Hematopoietic multipotent progenitor cell treated with erythropoietin and hydrocortisone succinate and interleukin-3 and kit ligand, for 4 days (in vitro differentiated cells): ENCODE measurements around the gene KCNF1.

Source experiments
- DNase-seq: peaks from one replicate; pipeline ENCODE4 v3.0.0-alpha.2; 2015

The KCNF1 gene

GRCh38 chr2:10905006-10905861, 6.5 kb upstream of the KCNF1 start:
- no peak for DNase-seq

- DNase-seq = no peak
Measured at GRCh38 chr2:10905862-10906143, 5.9 kb upstream of the KCNF1 start.

- DNase-seq = no peak
Measured at GRCh38 chr2:10906926-10907625, 4.7 kb upstream of the KCNF1 start.

- no peak for DNase-seq
Measured at GRCh38 chr2:10908195-10908594, 3.5 kb upstream of the KCNF1 start.

- DNase-seq = peak; percentile 50
Measured at GRCh38 chr2:10909050-10909995, 2.4 kb upstream of the KCNF1 start.

GRCh38 chr2:10909996-10910341, 1.8 kb upstream of the KCNF1 start:
- DNase-seq = no peak

- DNase-seq = no peak
Measured at GRCh38 chr2:10910625-10911024, 1.1 kb upstream of the KCNF1 start.

- DNase-seq = no peak
Measured at GRCh38 chr2:10912076-10912731, 470 bp downstream of the KCNF1 start.

- no peak for DNase-seq
Measured at GRCh38 chr2:10912796-10913455, 1.2 kb downstream of the KCNF1 start.

- DNase-seq = no peak
Measured at GRCh38 chr2:10913501-10914271, 2.0 kb downstream of the KCNF1 start.

GRCh38 chr2:10914272-10914693, 2.5 kb downstream of the KCNF1 start:
- peak; percentile 42 for DNase-seq

GRCh38 chr2:10915236-10915635, 3.5 kb downstream of the KCNF1 start:
- no peak for DNase-seq

- no peak for DNase-seq
Measured at GRCh38 chr2:10915731-10916276, 4.1 kb downstream of the KCNF1 start.

GRCh38 chr2:10916953-10917352, 5.2 kb downstream of the KCNF1 start:
- DNase-seq = no peak

- no peak for DNase-seq
Measured at GRCh38 chr2:10917927-10918326, 6.2 kb downstream of the KCNF1 start.

- DNase-seq = no peak
Measured at GRCh38 chr2:10918661-10919409, 7.1 kb downstream of the KCNF1 start.

- no peak for DNase-seq
Measured at GRCh38 chr2:10919410-10919770, 7.7 kb downstream of the KCNF1 start.

GRCh38 chr2:10919771-10920621, 8.3 kb downstream of the KCNF1 start:
- DNase-seq = no peak

- DNase-seq = no peak
Measured at GRCh38 chr2:10920764-10921388, 9.1 kb downstream of the KCNF1 start.
